Measurements from ENCODE around the gene FCER2. TPM values are rescaled to one million over a fixed set of nuclear protein-coding genes. Genes with fewer than 3 reads are reported as not detected.

The FCER2 gene
- total RNA-seq, 1 donor from 2014 or later, result 0.25 TPM

DNA sequence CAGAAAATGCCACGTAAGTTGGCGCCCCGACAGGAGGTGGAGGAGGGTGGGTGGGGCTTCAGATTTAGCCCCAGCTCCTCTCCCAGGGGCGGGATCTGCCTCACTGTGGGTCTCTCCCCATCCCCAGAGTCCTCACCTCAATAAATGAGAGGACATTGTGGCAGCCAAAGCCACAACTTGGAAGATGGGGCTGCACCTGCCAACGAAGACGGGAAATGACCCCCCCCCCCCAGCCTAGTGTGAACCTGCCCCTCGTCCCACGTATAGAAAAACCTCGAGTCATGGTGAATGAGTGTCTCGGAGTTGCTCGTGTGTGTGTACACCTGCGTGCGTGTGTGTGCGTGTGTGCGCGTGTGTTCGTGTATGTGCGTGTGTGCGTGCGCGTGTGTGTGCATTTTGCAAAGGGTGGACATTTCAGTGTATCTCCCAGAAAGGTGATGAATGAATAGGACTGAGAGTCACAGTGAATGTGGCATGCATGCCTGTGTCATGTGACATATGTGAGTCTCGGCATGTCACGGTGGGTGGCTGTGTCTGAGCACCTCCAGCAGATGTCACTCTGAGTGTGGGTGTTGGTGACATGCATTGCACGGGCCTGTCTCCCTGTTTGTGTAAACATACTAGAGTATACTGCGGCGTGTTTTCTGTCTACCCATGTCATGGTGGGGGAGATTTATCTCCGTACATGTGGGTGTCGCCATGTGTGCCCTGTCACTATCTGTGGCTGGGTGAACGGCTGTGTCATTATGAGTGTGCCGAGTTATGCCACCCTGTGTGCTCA lies 22.8 kb downstream of the FCER2 start:
- intact Hi-C loops (cut with micrococcal nuclease), result no loop called here

DNA sequence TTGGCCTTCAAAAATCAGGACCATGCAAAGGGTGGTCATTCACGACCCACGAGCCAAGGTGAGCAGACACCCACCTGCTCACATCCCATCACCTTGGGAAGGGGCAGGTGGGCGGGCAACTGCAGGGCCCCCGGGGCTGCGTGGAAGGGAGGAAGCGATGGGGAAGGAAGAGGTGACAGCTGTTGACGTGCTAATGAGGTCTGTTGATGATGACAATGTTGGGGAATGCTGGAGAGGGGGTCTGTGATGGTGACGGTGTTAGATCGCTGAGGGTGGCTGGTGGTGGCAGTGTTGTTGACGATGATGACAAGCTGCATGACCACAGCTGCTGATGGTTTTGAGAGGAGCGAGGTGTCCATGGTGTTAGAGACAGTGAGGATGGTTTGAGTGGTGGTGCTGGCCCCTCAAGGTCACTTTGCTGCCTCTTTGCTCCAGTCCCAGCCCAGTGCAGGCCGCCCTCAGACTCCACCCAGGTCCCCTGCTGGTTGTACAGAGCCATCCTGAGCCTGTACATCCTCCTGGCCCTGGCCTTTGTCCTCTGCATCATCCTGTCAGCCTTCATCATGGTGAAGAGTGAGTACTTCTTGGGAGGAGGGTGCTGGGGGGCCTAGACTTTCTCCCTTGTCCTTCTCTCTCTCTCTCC lies 24.1 kb downstream of the FCER2 start:
- intact Hi-C loops (cut with micrococcal nuclease), result no loop called here

DNA sequence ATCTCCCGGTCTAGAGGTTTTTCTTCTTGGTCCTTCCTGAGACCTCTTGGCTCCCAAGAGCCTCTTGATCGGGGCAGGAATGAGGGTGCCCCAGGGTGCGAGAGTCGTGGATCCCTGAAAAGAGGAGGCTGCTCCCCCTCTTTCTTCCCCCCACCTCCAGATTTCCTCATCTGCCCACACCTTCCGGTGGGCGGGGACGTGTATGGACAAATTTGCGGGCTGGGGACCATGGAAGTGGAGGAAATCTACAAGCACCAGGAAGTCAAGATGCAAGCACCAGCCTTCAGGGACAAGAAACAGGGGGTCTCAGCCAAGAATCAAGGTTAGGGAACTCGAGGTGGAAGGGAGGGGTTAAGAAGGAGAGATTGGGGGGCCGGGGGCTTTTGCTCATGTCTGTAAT lies 25.1 kb downstream of the FCER2 start, which contains the start of gene MCEMP1:
MCEMP1 (plus strand) TSS at position 237 of the 400 bp plus-strand sequence; CDS start at position 268, 31 bp downstream.
- intact Hi-C loops (cut with micrococcal nuclease), result no loop called here

DNA sequence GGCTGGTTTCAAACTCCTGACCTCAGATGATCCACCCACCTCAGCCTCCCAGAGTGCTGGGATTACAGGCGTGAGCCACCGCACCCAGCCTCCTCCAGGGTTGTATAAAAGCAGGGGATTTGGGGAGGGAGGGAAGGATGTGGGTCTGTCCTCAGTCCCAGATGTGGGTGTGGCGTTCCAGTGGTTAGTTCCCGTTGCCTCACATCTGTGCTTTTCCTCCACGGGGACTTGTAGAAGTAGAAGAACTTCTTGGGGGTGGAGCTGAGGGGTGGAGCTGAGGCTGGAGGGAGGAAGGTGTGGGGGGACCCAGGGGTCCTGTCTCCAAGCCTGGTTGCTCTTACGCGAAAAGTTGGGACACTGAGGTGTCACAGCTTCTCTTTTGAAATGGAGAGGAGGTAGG lies 25.6 kb downstream of the FCER2 start:
- intact Hi-C loops (cut with micrococcal nuclease), result no loop called here

DNA sequence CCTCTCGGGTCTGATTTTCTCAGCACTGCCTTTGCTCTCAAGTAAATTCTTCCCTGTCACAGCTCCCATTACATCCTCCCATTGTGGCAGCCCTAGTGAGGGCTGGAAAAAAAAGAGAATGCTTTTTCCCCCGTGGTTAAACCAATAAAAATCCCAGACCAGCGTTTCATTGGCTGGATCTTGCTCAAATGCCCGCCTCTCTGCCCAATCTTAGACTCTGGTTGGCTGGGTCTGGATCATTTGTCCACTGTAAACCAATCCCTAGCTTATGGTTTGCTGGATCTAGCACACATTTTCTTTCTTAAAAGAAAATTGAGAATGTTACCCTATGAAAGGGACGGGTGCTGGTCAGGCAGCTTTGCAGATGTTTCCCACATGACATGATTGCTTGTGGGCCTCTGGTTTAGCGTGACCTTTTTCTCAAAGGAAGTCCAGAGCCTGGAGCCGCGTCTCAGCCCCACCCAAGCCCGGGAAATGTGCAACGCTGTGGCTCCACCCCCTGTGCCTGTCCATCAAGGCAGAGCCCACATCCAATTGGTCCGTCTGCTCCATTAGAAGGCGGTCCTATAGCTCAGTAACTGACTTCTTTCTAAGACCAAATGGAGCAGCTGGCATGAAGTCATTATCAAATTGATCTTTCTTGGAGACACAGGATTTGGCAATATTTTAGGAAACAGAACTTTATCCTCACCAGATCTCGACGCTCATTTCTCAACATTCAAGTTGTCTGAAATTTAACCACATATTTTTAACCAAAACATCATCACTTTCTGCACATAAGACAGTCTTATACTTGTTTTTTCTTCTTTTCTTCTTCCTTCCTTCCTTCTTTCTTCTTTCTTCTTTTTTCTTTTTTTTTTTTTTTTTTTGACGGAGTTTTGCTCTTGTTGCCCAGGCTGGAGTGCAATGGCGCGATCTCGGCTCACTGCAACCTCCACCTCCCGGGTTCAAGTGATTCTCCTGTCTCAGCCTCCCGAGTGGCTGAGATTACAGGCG lies 27.6 kb downstream of the FCER2 start:
- intact Hi-C loops (cut with micrococcal nuclease), result no loop called here

DNA sequence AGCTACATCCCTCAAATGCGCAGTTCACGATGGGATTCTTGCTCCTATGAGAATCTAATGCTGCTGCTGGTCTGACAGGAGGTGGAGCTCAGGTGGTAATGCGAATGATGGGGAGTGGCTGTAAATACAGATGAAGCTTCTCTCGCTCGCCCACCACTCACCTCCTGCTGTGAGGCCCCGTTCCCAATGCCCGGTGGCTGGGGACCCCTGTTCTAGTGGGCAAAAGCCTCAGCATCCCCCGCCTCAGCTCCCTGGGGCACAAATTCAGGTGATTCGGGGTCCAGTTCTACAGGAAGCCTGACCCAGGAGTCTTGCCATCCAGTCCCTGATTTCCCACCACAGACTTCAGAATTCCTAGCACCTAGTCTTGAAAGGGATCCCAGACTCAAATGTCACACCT lies 29.4 kb downstream of the FCER2 start:
- intact Hi-C loops (cut with micrococcal nuclease), result no loop called here

DNA sequence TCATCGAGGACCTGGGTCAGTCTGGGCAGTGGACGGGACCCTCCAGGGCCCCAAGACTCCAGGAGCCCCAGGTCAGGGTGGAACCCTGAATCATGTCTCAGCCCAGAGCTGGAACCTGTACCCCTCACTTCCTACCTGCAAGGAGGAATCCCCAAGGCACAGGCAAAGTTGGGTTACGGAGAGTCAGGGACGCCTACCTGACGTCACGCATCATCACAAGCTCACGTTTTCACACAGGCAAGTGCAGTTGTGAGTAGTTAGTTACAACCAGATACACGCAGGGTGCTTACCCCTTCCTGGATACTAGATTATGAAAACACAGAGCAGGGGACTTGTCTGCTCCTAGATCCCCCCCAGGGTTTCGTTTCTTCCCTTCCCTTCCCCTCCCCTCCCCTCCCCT lies 31.1 kb downstream of the FCER2 start:
- intact Hi-C loops (cut with micrococcal nuclease), result no loop called here

DNA sequence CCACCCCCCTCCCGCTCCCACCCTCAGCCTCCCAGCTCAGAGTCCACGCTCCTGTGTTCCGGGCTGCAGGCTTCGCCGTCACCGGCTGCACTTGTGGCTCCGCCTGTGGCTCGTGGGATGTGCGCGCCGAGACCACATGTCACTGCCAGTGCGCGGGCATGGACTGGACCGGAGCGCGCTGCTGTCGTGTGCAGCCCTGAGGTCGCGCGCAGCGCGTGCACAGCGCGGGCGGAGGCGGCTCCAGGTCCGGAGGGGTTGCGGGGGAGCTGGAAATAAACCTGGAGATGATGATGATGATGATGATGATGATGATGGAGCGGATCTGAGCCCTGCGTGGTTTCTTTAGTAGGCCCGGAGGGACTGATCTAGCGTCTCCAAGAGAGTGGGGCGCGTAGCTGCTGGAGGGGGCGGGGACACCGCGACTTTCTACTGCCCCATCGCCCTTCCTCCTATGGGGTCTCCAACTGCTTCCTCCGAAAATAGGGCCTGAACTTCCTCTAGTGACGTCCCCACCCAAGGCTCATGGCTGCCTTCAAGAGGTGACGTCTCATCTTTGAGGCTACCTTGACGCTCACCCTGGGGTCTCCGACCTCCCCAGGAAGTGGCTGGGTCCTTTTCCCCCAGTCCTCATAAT lies 31.7 kb downstream of the FCER2 start:
- intact Hi-C loops (cut with micrococcal nuclease), result no loop called here

DNA sequence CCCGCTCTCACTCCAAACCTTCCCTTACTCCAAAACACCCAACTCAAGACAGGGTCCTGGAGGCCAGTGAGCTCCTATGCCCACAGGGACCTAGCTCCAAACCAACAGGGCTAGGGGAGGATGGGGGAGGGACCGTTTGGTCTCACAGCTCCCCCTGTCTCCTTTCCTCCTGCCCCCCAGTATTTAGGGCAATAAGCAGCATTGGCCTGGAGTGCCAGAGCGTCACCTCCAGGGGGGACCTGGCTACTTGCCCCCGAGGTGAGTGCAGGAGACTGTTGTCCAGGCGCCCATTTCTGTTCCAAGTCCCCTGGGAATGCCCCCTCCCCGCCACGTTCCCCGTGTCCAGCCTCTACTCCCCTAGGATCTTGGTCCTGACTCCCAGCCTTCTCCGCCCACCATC lies 32.3 kb downstream of the FCER2 start:
- intact Hi-C loops (cut with micrococcal nuclease), result no loop called here

DNA sequence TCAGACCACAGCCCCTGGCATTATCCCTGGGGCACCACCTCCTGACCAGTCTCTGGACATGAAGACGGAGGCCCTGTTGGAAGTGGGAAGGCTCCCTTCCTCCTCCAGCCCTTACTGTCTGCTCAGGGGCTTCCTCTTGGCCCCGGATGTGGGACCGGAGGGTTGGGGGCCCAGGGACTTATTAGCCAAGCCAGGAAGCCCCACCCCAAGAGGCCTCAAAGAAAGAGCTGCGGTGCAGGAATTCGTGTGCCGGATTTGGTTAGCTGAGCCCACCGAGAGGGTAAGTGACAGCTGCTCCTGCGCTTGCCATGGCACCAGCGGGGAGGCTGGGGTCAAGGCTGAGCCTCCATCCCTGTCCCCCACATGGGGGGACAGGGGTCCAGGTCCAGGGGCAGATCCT lies 33.1 kb downstream of the FCER2 start, which contains the start of gene RETN:
RETN (plus strand) TSS at position 208 of the 400 bp plus-strand sequence. CDS start 278 bp downstream, outside the sequence.
- intact Hi-C loops (cut with micrococcal nuclease), result no loop called here

DNA sequence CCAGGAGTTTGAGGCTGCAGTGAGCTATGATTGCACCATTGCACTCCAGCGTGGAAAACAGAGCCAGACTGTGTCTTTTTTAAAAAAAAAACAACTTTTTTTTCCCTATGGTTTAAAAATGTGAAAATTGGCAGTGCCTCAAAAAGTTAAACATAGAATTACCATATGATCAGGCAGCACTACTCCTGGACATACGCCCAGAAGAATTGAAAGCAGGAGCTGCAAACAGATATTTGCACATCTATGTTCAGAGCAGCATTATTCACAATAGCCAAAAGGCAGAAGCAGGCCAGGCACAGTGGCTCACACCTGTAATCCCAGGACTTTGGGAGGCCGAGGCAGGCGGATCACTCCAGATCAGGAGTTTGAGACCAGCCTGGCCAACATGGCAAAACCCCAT lies 36.9 kb downstream of the FCER2 start:
- intact Hi-C loops (cut with micrococcal nuclease), result no loop called here

DNA sequence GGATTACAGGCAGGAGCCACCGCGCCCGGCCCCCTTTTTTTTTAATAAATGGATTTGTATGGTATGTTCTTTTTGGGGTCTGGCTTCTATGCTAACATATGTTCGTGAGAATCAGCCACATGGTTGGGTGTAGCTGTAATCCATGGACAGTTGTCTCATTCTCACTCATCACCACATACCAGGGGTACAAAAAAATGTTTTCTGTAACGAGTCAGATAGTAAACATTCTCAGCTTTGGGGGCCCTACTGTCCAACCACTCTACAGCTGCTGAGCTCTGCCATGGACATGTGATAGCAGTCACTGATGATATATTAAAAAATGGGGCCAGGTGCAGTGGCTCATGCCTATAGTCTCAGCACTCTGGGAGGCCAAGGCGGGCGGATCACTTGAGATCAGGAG lies 38.2 kb downstream of the FCER2 start:
- intact Hi-C loops (cut with micrococcal nuclease), result no loop called here

DNA sequence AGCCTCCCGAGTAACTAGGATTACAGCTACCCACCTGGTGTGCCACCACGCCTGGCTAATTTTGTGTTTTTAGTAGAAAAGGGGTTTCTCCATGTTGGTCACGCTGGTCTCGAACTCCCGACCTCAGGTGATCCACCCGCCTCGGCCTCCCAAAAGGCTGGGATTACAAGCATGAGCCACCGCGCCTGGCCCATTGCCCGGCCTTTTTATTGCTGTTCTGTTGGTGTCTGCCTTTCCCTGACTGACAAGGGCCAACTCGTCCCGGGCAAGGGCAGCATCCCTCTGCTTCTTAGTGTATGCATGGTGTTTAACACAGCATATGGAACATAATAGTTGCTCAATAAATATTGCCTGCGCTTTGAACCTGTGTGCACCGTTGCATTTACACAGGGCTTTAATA lies 39.3 kb downstream of the FCER2 start:
- intact Hi-C loops (cut with micrococcal nuclease), result no loop called here

DNA sequence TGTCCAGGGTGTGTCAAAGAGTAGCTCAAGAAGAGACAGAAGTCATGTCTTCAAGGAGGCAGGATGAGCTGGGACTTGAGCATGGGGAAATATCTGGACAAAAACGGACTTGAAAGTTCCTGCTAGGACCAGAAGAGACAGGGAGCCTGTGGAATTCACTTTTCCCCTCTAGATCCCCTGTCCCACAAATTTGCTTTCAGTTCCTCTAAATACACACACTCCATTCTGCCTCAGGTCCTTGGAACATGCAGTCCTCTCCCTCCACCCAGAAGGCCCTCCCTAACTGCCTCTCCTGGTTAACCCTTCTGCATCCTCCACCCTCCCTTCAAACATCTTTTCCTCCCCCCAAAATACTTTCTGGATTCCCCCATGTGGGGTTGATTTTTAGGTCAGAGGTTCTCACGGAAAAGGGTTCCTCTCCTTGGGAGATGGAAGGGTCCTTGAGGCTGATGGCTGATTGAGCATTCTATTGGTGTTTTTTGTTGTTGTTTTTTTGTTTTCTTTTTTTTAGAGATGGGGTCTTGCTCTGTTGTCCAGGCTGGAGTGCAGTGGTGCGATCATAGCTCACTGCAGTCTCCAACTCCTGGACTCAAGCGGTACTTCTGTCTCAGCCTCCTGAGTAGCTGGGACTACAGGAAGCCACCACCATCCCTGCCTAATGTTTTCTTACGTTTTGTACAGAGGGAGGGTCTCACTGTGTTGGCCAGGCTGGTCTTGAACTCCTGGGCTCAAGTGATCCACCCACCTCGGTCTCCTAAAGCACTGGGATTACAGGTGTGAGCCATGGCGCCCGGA lies 40.0 kb downstream of the FCER2 start:
- intact Hi-C loops (cut with micrococcal nuclease), result no loop called here

DNA sequence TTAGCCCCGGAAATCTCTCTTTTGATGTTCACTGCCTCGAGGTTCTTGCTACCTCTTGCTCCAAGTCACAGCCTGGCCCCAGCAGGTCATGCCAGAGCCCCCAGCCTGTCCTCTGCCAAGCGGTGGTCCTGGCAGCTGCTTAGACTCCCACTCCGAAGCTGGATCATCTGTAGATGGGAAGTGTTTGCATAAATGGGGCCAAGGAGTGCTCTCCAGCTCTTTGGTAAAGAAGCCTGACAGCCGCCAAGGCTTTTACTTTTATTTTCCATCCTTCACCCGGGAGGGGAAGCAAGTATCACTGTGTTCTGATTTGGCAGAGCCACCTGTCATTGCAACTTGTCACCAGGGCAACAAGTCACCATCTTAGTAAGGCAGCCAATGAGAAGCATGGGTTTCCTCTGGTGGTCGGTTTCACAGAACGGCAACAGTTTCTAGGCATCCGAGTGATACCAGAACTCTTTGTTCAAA lies 43.7 kb downstream of the FCER2 start:
- intact Hi-C loops (cut with micrococcal nuclease), result no loop called here

DNA sequence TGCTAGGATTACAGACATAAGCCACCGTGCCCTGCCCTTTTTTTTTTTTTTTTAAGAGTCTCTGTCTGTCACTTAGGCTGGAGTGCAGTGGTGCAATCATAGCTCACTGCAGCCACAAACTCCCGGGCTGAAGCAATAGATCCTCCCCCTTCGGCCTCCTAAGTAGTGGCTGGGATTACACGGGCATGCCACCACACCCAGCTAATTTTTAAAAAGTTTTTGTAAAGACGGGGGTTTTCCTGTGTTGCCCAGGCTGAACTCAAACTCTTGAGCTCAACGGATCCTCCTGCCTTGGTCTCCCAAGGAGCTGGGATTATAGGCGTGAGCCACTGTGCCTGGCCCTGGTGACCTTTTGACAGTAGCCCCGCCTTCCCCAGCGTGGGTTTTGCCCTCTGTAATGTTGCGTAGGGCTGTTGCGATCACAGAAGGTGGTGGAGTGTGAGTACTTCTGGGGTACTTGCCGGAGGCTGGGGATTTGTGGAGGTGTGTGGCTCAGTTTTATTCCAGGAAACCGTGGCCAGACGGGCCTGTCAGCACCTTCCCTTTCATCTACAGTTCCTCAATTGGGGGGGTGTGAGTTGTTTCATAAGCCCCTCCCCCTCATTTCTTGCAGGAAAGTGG lies 44.7 kb downstream of the FCER2 start:
- intact Hi-C loops (cut with micrococcal nuclease), result no loop called here

DNA sequence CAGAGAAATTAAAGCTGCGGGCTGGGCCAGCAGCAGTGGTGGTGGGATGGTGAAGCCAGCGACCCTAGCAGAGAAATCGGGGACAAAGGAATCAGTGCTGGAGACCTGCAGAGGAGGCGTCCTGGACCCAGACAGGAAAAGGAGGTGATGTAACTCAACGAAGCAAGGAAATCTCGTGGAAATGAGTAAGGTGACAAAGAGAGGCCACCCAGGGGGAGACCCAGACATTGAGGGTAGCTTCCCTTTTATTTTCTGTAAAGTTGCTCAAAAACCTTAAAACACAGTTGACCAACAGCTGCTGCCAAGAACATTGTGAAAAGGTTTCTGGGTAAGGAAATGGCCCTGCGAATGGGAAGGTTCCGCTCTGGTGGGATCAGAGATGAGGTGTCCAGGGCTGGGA lies 46.4 kb downstream of the FCER2 start:
- intact Hi-C loops (cut with micrococcal nuclease), result no loop called here

DNA sequence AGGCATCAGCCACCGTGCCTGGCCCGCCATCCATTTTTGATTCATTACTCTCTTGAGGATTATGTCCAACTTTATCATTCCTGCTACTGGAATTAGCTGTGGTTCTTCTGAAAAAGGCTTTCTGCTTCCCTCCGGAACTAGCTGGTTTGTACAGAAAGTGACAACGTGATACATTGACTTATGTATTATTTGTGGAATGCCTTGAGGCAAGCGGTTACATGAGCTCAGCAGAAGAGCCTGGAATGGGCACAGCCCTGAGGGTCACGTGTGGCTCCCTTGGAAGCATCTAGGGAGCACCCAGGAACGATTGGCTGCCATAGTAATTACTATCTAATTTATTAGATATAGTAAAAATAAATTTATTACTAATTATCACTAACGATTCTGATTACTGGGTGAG lies 47.5 kb downstream of the FCER2 start:
- intact Hi-C loops (cut with micrococcal nuclease), result no loop called here

DNA sequence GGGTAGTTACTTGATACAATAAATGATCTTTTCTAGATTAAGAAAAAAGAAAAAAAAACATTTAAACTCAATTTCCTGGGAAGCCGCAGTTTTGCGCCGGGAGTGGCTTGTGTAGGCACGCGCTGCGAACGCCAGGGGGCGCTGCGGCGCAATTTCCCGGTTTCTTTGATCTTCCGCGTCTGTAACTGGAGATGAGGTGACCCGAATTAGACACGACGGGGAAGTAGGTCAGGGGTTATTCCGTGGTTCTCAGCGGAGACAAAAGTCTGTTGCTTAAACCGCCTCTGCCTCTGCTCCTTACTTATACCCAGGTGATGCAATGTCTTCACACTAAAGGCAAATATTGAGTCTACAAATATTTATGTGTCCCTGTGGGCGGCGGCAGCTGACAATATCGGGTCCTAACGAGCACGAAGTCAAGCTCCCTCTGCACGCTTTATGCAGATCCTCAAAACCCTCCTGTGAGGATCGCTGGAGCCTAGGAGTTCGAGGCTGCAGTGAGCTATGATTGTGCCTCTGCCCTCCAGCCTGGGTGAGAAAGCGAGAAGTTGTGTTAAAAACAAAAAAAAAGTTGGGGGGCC lies 49.8 kb downstream of the FCER2 start:
- intact Hi-C loops (cut with micrococcal nuclease), result loop anchor here (1.0 kb wide), 2 partner anchors 29 to 147 kb away; no protein-coding TSS in a partner anchor

Data from T-helper 2 cell treated with Interferon-gamma antibody and Interleukin-4, amounts not matched to agents 100 ng/mL and 5 ng/mL, for 36 hours (primary cell).